HuH-7.5 (cell line): ENCODE measurements around the gene CAST.
A peak's percentile ranks its signal among the peaks of the same experiment; 100 is the strongest.
"Not testable (repeated sequence)": the region's sequence is repeated elsewhere in the genome, so short reads cannot be mapped to it uniquely, and the experiment has no call there.

Experiments
- DNase-seq: peaks from one replicate; pipeline ENCODE4 v3.0.0; 2011; ENCODE audit warnings: low spot score

CAST gene

GRCh38 chr5:96714951-96715451 is 52.8 kb downstream of the CAST start:
- peak; percentile 28 for DNase-seq

- DNase-seq = no peak
These were observed 53.8 kb downstream of the CAST start for GRCh38 chr5:96716007-96716406.

- no peak for DNase-seq
These were observed 54.5 kb downstream of the CAST start for GRCh38 chr5:96716716-96717115.

- DNase-seq = no peak
These were observed 55.7 kb downstream of the CAST start for GRCh38 chr5:96717874-96718273.

GRCh38 chr5:96718635-96719077 is 56.5 kb downstream of the CAST start:
- no peak for DNase-seq

GRCh38 chr5:96720408-96720807 is 58.2 kb downstream of the CAST start:
- DNase-seq = no peak

- DNase-seq = no peak
These were observed 59.3 kb downstream of the CAST start for GRCh38 chr5:96721351-96721977.

- no peak for DNase-seq
These were observed 63.1 kb downstream of the CAST start for GRCh38 chr5:96725257-96725656.

- no peak for DNase-seq
These were observed 64.6 kb downstream of the CAST start for GRCh38 chr5:96726802-96727201.

- DNase-seq = no peak
These were observed 67.0 kb downstream of the CAST start for GRCh38 chr5:96729156-96729555.

- no peak for DNase-seq
These were observed 68.4 kb downstream of the CAST start for GRCh38 chr5:96730586-96730985.

GRCh38 chr5:96733771-96734500 is 71.8 kb downstream of the CAST start:
- no peak for DNase-seq

- no peak for DNase-seq
These were observed 72.7 kb downstream of the CAST start for GRCh38 chr5:96734871-96735325.

- DNase-seq = no peak
These were observed 74.8 kb downstream of the CAST start for GRCh38 chr5:96736937-96737336.

- DNase-seq = no peak
These were observed 78.9 kb downstream of the CAST start for GRCh38 chr5:96741106-96741505.

- DNase-seq = no peak
These were observed 79.7 kb downstream of the CAST start for GRCh38 chr5:96741891-96742309.

- DNase-seq = no peak
These were observed 80.4 kb downstream of the CAST start for GRCh38 chr5:96742538-96742937.

GRCh38 chr5:96743065-96743768 is 81.0 kb downstream of the CAST start:
- no peak for DNase-seq

GRCh38 chr5:96743805-96744204 is 81.6 kb downstream of the CAST start:
- no peak for DNase-seq

- not testable (repeated sequence) for DNase-seq
These were observed 82.0 kb downstream of the CAST start for GRCh38 chr5:96744218-96744617.

- no peak for DNase-seq
These were observed 82.8 kb downstream of the CAST start for GRCh38 chr5:96745025-96745424.

- DNase-seq = no peak
These were observed 83.8 kb downstream of the CAST start for GRCh38 chr5:96745844-96746531.
